HFF-Myc (cell line): ENCODE results near the gene TRIM17.

Source experiments
- DNase-seq: peaks from one replicate; pipeline ENCODE4 v3.0.0-alpha.2; 2011; ENCODE audit warnings: low read depth; ENCODE audit errors: extremely low read depth
- H3K4me3 ChIP-seq: replicated peaks from 2 replicates; pipeline ENCODE4 v1.5.1; 2011; ENCODE audit warnings: low read depth, mild to moderate bottlenecking, control low read depth, low read length
- TF ChIP-seq, protein P1 (sequence below): IDR thresholded peaks from 2 replicates; pipeline ENCODE4 v1.5.1; 2012; ENCODE audit warnings: mild to moderate bottlenecking, low read depth, low read length, control low read depth; ENCODE audit errors: missing control alignments

Gene TRIM17

DNA sequence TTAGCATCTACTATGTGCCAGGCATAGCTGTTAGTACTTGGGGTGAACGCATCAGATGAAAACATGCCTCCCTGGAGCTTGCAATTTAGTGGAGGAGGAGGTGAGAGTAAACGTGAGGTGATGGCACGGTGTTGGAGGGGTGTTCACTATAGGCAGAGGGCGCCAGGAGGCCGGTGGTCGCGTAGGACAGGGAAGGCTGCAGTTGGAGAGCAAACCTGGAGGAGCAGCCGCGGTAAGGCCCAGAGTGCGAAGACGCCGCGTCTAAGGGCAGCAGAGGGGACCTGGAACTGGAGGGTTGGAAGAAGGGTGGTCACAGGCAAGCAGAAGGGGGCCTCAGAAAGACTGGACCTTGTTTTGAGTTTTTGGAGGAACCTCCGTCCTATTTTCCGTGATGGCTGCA is 30.2 kb upstream of the TRIM17 start:
- no peak overlapping the region for H3K4me3 ChIP-seq
- no peak for DNase-seq
- TF ChIP-seq, protein P1, sequence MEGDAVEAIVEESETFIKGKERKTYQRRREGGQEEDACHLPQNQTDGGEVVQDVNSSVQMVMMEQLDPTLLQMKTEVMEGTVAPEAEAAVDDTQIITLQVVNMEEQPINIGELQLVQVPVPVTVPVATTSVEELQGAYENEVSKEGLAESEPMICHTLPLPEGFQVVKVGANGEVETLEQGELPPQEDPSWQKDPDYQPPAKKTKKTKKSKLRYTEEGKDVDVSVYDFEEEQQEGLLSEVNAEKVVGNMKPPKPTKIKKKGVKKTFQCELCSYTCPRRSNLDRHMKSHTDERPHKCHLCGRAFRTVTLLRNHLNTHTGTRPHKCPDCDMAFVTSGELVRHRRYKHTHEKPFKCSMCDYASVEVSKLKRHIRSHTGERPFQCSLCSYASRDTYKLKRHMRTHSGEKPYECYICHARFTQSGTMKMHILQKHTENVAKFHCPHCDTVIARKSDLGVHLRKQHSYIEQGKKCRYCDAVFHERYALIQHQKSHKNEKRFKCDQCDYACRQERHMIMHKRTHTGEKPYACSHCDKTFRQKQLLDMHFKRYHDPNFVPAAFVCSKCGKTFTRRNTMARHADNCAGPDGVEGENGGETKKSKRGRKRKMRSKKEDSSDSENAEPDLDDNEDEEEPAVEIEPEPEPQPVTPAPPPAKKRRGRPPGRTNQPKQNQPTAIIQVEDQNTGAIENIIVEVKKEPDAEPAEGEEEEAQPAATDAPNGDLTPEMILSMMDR = no peak

DNA sequence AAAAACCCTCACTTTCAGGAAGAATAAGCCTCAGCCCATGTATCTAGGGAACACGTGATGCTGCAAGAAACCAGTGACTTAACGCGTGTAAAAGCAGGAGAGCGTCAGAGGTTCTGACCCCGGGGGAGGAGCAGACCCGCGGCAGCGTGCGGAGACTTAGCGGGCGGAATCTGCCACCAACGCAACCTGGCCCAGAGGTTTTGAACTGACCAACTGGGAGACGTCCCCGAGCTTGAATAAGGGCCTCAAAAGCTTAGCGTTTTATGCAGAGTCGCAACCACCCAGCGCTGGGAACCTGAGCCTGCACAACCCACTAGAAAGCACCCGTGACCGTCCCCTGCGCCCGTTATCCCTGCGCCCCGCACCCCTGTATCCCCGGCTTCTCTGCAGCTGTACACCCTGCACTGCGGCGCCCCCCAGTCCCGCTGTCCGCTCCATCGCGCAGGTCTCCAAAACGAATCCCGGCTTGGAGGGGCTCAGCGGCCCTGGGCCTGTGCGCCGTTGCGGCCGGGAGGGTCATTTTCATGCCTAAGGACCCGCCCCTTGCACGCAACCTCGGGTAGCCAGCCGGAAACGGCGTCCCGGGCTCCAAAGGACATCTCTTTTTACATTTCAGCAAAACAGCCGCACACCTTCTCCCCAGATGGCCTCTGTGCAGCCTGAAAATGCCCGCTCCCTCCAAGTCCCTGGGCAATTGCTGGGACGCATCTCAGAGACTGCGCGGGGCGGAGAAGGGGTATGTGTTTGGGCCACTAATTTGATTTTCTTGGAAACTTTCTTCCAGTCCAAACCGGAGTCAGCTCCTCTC is 29.4 kb upstream of the TRIM17 start:
- peak overlapping the region; percentile 34 for H3K4me3 ChIP-seq
- TF ChIP-seq, protein P1 = no peak
- DNase-seq = no peak

DNA sequence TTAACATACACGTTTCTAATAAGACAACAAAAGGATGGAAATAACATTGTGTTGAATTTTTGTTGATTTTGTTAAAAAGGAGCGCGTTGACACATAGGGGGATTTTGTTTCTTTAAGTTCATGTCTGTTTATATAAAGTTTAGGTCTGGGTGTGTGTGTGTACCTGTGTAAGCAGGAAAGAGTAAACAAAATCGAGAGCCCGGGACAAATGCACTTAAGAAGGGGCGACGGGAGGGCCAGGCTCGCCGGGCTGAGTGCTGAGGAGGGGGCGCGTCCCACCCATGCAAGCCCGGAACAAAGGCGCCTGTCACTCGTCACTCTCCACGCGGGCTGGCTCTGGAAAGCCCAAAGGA is 28.8 kb upstream of the TRIM17 start:
- peak overlapping the region; percentile 34 for H3K4me3 ChIP-seq
- TF ChIP-seq, protein P1 = no peak
- no peak for DNase-seq

DNA sequence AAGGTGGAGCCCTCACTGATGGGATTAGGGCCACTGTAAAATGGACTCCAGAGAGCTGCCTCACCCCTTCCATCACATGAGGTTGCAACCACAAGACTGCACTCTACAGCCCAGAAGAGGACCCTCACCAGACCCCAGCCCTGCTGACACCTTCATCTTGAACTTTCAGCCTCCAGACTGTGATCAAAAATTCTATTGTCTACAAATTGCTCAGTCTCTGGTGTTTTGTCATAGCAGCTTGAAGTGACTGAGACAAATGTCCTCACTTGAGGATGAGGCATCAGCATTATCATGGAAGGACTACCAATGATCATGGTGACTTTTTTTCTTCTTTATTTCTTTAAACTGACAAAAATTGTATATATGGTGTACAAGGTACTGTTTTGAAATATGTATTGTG is 26.7 kb upstream of the TRIM17 start:
- DNase-seq = no peak
- H3K4me3 ChIP-seq = no peak overlapping the region
- TF ChIP-seq, protein P1 = no peak

DNA sequence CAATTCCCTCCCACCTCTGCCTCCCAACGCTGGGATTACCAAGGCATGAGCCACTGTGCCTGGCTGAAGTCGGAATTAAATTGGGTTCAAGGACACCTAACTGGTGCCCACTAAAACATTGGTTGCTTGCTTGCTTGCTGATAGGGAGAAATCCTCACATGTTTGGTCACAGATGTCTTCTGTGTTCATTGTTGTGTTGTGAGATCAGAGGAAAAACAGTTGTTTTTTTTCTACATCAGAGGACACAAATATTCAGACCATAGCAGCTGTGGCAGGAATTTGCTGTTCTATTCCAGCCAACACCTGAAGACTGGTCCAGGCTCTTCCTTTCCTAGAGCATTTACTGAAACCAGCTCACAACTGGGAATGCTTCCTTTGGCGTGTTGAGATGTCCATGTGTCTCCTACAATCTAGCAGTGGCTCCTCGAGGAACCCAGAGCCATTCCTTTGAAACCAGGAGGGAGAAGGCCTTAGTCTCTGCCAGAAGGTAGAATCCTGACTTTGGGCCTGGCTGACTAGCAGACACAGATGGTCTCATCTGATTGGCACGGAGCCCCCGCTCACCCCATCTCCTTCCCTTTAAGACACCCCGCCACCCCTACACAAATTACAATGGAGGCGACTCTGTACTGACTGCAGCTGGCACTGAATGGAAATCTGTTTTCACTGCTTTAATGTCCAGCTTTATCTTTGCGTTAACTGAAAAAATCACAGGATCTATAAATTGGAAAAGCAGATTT is 24.3 kb upstream of the TRIM17 start:
- H3K4me3 ChIP-seq = no peak overlapping the region
- TF ChIP-seq, protein P1 = no peak
- no peak for DNase-seq

DNA sequence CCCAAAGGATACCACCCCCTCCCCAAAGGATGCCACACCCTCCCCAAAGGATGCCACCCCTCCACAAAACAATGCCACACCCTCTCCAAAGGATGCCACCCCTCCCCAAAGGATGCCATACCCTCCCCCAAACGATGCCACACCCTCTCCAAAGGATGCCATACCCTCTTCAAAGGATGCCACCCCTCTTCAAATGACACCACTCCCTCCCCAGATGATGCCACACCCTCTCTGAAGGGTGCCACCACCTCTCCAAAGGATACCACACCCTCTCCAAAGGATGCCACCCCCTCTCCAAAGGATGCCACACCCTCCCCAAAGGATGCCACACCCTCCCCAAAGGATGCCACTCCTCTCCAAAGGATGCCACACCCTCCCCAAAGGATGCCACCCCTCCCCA is 21.6 kb upstream of the TRIM17 start:
- no peak overlapping the region for H3K4me3 ChIP-seq
- no peak for DNase-seq
- TF ChIP-seq, protein P1 = no peak
